HuH-7 (cell line): ENCODE results near the gene CD47.

Experiments
- DNase-seq: peaks from one replicate; pipeline ENCODE4 v3.0.0; 2011; ENCODE audit warnings: low spot score

Gene CD47

GRCh38 chr3:108090701-108091497 is at the start of gene CD47:
TSS of gene CD47 (minus strand) at chr3:108091031. CDS start at chr3:108090908, 123 bp downstream.
- peak; percentile 98 for DNase-seq

DNA sequence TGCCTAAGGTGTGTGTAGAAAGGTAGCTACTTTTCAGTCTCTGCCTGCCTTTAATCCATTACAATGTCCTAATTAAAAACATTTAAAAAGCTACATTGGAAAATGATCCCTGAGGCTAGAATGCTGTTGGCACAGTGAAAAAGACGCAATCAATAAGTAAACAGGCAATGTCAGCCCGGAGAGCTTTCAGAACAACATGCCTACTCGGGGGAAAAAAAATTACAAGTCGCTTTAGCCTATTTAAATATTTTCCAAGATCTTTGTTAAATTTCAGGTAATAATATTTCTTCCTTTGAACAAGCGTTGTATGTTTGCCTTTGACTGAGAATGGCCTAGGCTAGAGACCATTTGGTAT is 46.6 kb upstream of the CD47 start:
- no peak for DNase-seq

DNA sequence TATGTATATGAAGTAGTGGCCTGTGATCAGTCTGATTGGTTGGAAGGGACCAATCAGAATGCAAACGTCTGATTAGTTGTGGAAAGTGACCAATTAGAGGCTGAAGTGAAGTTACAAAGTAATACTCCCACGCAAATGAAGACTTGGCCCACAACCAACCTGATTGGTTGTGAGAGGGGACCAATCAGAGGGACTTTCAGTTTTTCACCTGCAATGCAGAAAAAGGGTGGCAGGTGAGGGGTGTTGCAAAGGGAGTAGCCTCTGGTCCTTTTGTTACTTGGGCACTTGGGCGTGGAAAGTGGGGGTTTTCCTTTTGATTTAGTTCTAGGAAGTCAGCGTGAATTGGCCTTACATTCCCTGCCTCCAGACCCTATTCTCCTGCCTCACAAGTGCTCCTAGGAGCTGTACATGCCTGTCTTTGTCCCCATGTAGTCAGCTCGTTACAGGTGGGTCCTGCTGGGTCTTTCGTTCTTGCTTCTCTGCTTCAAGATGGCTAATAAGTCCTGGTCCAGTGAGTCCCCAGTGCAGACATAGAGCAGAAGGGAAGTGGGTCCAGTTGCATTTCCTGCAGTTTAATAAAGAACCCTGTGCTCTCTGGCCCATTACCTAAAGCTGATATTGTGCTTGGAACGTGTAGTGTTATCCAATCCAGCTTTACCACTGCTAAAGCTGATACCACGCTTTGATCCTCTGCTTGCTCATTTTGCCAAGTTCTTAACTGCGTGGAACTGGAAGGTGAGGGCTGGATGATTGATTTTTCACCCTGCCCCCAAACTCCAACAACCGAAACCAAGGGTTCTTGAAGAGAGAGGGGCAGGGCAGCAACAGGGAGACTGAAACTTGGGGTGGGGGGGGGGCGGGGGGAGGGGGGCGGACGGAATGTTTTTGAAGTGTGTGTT is 46.0 kb upstream of the CD47 start:
- DNase-seq = no peak

DNA sequence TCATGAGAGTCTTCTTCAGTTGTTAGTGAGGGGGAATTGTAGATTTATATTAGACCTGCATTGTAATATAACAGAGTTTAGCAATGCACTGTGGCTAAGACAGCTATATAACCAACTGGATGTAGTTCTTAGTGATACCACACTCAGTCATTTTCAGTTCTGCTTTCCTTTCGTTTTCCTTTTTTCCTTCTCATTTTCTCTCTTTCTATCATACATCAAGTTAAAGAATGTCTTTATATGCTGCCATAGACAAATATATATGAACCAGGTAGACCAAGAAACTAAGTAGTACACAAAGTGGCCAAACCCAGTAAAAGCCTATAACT is 43.7 kb upstream of the CD47 start:
- DNase-seq = no peak

GRCh38 chr3:108133858-108134554 is 43.2 kb upstream of the CD47 start:
- no peak for DNase-seq

- no peak for DNase-seq
These were observed 42.2 kb upstream of the CD47 start for GRCh38 chr3:108133048-108133369.

DNA sequence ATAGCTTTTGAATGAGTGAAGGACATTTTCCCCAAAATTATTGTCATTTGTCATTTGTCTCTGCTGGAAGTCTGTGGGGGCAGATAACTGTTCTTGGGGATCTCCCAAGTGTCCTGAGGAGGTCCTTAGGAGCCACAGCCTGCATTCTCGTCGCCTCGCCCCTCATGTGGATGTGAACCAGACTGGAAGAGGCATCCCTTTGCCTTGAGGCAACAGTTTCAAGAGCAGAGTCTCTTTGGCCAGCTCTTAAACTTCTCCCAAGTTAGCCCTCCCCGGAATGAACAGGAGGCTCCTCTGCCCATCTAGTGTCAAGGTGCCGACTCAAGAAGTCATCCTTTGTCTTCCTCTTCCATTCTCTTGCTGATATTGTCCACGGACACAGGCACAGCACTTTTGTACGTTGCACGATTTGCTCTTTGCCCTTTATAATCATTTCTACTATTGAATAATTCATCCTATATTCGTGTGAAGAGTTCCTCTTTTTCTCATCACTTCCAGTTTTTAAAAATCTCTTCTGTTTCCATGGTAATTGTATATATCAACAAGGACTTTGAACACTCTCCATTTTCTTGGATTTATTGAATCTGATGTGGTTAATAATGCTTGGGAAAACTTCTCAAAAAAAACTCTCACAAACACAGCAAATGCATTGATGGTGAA is 40.8 kb upstream of the CD47 start:
- no peak for DNase-seq

GRCh38 chr3:108130701-108131474 is 40.1 kb upstream of the CD47 start:
- DNase-seq = no peak

DNA sequence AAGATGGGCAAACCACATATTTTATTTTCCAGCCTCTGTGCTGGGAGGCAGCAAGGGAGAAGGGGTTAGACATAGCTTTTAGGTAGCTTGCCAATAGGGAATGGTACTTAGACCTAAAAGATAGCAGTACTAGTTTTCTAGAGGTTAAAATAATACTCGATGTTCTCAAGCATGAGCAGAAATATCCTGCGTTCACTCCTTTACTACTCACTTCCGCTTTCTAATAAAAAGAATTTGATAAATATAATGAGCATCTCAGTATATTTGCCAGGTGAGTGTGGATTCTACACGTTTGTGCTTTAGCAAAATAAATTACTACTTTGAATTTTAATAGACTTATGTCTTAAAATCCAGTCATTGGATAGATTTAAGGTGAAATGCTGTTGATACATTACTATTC is 39.4 kb upstream of the CD47 start:
- DNase-seq = no peak

DNA sequence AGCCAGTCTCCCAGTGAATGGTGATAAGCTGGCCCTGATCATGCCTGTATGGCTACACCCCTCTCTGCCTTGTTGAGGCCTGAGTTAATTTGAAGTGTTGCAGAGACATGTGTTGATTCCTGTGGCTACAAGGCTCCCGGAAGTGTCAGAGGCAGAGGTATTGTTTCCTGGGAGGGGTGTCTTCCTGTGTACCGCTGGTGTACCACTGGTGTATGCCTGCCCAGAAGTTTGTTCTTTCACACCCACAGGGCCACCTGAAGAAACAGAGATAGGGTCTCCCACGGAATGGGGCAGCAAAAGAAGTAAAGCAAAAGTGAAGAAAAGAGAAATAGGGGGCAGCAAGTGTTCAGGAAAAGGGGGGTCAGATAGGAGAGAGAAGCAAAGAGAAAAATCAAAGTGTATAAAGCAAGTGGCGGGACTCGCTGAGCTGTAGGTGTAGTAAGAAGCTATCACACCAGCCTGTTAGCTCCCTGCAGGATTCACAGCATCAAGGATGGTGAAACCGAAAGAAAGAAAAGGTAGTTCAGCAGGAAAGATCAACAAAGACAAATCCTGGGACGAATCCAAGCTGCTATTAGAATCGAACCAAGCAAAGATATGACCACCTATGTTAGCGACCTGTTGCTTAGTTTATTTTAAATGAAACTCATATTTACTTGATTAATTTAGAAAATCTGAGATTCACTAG is 36.6 kb upstream of the CD47 start:
- DNase-seq = no peak

GRCh38 chr3:108126348-108126747 is 35.5 kb upstream of the CD47 start:
- no peak for DNase-seq

DNA sequence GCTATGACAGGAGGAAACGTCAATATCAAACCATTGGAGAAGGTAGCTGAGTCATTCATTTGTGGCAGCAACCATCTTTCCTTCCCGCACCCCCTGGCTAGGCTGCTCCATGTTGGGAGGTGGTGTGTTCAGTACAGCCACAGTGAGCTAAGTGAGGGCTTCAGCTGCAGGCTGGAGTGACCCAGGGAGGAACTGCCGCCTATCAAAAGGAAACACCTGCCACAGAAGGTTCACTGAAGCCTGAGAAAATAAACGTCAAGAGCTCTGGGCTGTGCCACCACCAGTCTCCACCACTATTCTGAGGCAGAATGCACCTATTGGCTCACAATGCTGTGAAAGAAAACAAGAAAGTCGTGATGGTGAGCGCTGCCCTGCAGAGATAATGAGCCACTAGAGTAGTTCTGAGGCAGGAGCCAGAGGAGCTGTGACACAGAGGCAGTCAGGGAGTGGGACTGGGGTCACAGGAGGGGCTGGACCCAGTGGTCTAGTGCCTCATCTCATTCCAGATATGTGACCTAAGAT is 34.8 kb upstream of the CD47 start:
- DNase-seq = no peak

GRCh38 chr3:108125153-108125543 is 34.3 kb upstream of the CD47 start:
- no peak for DNase-seq

DNA sequence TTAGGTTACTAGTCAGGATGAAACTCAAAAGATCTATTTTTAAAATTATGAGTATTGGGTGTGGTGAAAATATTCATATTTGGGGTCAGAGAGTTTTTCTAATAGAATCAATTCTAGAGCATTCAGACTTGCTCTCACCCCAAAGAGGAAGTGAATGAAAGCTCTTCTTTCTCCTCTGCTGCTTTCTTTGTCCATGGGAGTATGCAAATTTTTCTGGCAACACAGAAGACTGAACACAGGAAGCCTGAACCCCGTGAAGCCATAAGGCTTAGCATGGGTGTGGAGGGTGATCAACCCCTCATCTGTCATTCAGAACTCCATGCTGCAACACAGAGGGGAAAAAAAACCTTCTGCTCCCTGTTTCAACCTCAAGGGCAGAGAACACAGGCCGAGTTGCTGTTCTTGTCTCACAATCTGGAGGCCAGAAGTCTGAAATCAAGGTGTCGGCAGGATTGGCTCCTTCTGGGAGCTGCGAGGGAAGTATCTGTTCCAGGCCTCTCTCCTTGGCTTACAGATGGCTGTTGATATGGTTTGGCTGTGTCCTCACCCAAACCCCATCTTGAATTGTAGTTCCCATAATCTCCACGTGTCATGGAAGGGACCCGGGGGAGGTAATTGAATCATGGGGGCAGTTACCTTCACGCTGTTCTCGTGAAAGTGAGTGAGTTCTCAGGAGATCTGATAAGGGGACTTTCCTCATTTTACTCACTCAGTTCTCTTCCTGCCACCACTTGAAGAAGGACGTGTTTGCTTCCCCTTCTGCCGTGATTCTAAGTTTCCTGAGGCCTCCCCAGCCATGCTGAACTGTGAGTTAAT is 33.7 kb upstream of the CD47 start:
- DNase-seq = no peak

DNA sequence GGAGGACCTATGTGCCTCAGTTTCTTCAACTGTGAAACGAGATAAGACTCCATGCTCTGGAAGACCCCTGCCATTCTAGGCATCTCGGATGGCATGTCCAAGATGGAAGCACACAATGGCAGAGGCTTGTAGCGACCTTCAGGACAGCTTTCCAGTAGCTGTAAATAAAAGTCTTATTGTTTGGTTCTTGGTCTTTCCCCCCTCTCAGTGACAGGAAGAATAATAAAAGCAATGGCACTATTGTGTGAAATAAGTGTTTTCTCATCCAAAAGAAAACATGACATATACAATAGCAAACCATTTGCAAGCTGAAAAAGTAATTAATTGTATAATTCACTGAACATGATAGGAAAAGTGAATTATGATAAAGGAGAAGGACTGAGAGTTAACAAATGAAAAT is 32.5 kb upstream of the CD47 start:
- DNase-seq = no peak

GRCh38 chr3:108122276-108122675 is 31.4 kb upstream of the CD47 start:
- DNase-seq = no peak

- no peak for DNase-seq
These were observed 28.7 kb upstream of the CD47 start for GRCh38 chr3:108119398-108120104.

- no peak for DNase-seq
These were observed 27.4 kb upstream of the CD47 start for GRCh38 chr3:108118038-108118768.
